Neural cell (in vitro differentiated cells): ENCODE measurements around the gene PWWP2B. TPM values are rescaled to one million over a fixed set of nuclear protein-coding genes. Genes with fewer than 3 reads are reported as not detected.

Experiments
- H2AFZ ChIP-seq: fragments of 200-600, 300-800 bp; sonication (generic), shearing (Covaris generic); 2 replicates; pipeline ENCODE4 v1.6.0; 2014; ENCODE audit warnings: low read depth, mild to moderate bottlenecking, antibody characterized with exemption, low read length, moderate library complexity
- H3F3A ChIP-seq: fragments of 200-600 bp; shearing (Covaris generic); 2 replicates; pipeline ENCODE4 v1.6.1; 2016; ENCODE audit warnings: mild to moderate bottlenecking, moderate library complexity, mixed read lengths, antibody characterized with exemption, low read length; ENCODE audit not compliant: insufficient read depth, poor library complexity, severe bottlenecking
- H3K27ac ChIP-seq: fragments of 200-600, 300-800 bp; sonication (generic), shearing (Covaris generic); 2 replicates; pipeline ENCODE4 v1.5.1; 2014; ENCODE audit warnings: mild to moderate bottlenecking, low read length, moderate library complexity
- H3K27me3 ChIP-seq: fragments of 300-800, 200-600 bp; sonication (generic), shearing (Covaris generic); 2 replicates; pipeline ENCODE4 v1.6.0; 2014; ENCODE audit warnings: mild to moderate bottlenecking, low read depth, low read length, moderate library complexity; ENCODE audit not compliant: insufficient read depth
- H3K36me3 ChIP-seq: fragments of 300-800, 200-600 bp; sonication (generic), shearing (Covaris generic); 2 replicates; pipeline ENCODE4 v1.5.1; 2014; ENCODE audit warnings: mild to moderate bottlenecking, antibody characterized with exemption, low read length, moderate library complexity; ENCODE audit not compliant: insufficient read depth
- H3K4me2 ChIP-seq: fragments of 300-800, 200-600 bp; sonication (generic), shearing (Covaris generic); 2 replicates; pipeline ENCODE4 v1.6.0; 2014; ENCODE audit warnings: mild to moderate bottlenecking, low read length
- H3K4me3 ChIP-seq: fragments of 300-800, 200-600 bp; sonication (generic), shearing (Covaris generic); 2 replicates; pipeline ENCODE4 v1.5.1; 2014; ENCODE audit warnings: mild to moderate bottlenecking, low read length, moderate library complexity
- H3K79me2 ChIP-seq: fragments of 200-600 bp; shearing (Covaris generic); replicated peaks from 2 replicates; pipeline ENCODE4 v1.6.0; 2014; ENCODE audit warnings: mild to moderate bottlenecking, low read length, moderate library complexity; ENCODE audit not compliant: insufficient read depth
- H3K9ac ChIP-seq: fragments of 300-800, 200-600 bp; sonication (generic), shearing (Covaris generic); 2 replicates; pipeline ENCODE4 v1.6.1; 2016; ENCODE audit warnings: mild to moderate bottlenecking, low read length, mixed read lengths
- H3K9me2 ChIP-seq: fragments of 200-600 bp; shearing (Covaris generic); 2 replicates; pipeline ENCODE4 v1.6.1; 2016; ENCODE audit warnings: mild to moderate bottlenecking, low read length, mixed read lengths; ENCODE audit not compliant: insufficient read depth
- H3K9me3 ChIP-seq: fragments of 200-600, 300-800 bp; sonication (generic), shearing (Covaris generic); 2 replicates; pipeline ENCODE4 v1.6.1; 2016; ENCODE audit warnings: mild to moderate bottlenecking, mixed run types, low read length, moderate library complexity, mixed read lengths
- H4K20me1 ChIP-seq: fragments of 200-600 bp; shearing (Covaris generic); 2 replicates; pipeline ENCODE4 v1.6.1; 2016; ENCODE audit warnings: mild to moderate bottlenecking, mixed run types; ENCODE audit not compliant: insufficient read depth
- CTCF ChIP-seq: fragments of 450-650 bp; IDR thresholded peaks from 2 replicates; pipeline ENCODE4 v1.5.1; 2014; ENCODE audit warnings: antibody characterized with exemption, mild to moderate bottlenecking, moderate library complexity; ENCODE audit not compliant: poor library complexity, severe bottlenecking
- EP300 ChIP-seq: fragments of 450-650 bp; conservative IDR thresholded peaks from 2 replicates; pipeline ENCODE4 v1.6.1; 2014; ENCODE audit warnings: antibody characterized with exemption, mild to moderate bottlenecking, moderate library complexity; ENCODE audit not compliant: poor library complexity, severe bottlenecking
- EZH2 ChIP-seq: fragments of 200-600, 300-800 bp; shearing (Covaris generic), sonication (generic); IDR thresholded peaks from 2 replicates; pipeline ENCODE4 v1.6.1; 2014; ENCODE audit warnings: antibody characterized with exemption, low read length, borderline replicate concordance, mild to moderate bottlenecking; ENCODE audit not compliant: insufficient read depth, poor library complexity, severe bottlenecking
- MXI1 ChIP-seq: fragments of 450-650 bp; conservative IDR thresholded peaks from 2 replicates; pipeline ENCODE4 v1.6.1; 2014; ENCODE audit warnings: antibody characterized with exemption, mild to moderate bottlenecking; ENCODE audit not compliant: poor library complexity, severe bottlenecking
- POLR2AphosphoS5 ChIP-seq: IDR thresholded peaks from 2 replicates; pipeline ENCODE4 v1.6.1; 2012
- RAD21 ChIP-seq: fragments of 450-650 bp; conservative IDR thresholded peaks from 2 replicates; pipeline ENCODE4 v1.6.1; 2014; ENCODE audit warnings: antibody characterized with exemption, mild to moderate bottlenecking, moderate library complexity
- REST ChIP-seq: IDR thresholded peaks from 2 replicates; pipeline ENCODE4 v1.6.1; 2012; ENCODE audit warnings: borderline replicate concordance
- SMC3 ChIP-seq: fragments of 450-650 bp; conservative IDR thresholded peaks from 2 replicates; pipeline ENCODE4 v1.6.1; 2014; ENCODE audit warnings: antibody characterized with exemption, mild to moderate bottlenecking, moderate library complexity; ENCODE audit not compliant: poor library complexity
- TAF1 ChIP-seq: IDR thresholded peaks from 2 replicates; pipeline ENCODE4 v1.6.1; 2012; ENCODE audit warnings: low read depth
- polyA plus RNA-seq: library from polyadenylated mRNA; depleted of rRNA; stranded (reverse); fragments of >200 nt; gene quantifications from 2 replicates; pipeline ENCODE4 v1.2.3, GENCODE V29; 2014

The PWWP2B gene
- polyA plus RNA-seq, 1 donor from 2014 or later: 13.0 TPM

- no peaks in the 10 kb centered on the region for H3K9me2 ChIP-seq
- no peak overlapping the region for H2AFZ ChIP-seq
- no peak overlapping the region for H3K4me3 ChIP-seq
- H3K27me3 ChIP-seq: no peaks in the 10 kb centered on the region
- no peaks in the 10 kb centered on the region for H3K36me3 ChIP-seq
- no peaks in the 10 kb centered on the region for H3K79me2 ChIP-seq
- no peaks in the 10 kb centered on the region for H4K20me1 ChIP-seq
- no peaks in the 10 kb centered on the region for H3K9me3 ChIP-seq
- no peak overlapping the region for H3K4me2 ChIP-seq
- no peaks in the 10 kb centered on the region for H3F3A ChIP-seq
- no peak for TF ChIP-seq SMC3
- no peak for TF ChIP-seq POLR2AphosphoS5
- TF ChIP-seq RAD21: no peak
- no peak for TF ChIP-seq REST
- no peak for TF ChIP-seq EZH2
- TF ChIP-seq CTCF: no peak
- no peak for TF ChIP-seq MXI1
- no peak for TF ChIP-seq EP300
- TF ChIP-seq TAF1: no peak
- H3K27ac ChIP-seq: no peak overlapping the region
- H3K9ac ChIP-seq: no peak overlapping the region
Measured at GRCh38 chr10:132390921-132391675, 5.9 kb upstream of the PWWP2B start.

- Histone ChIP-seq H3K79me2 (no peaks in the 10 kb centered on the region), H3K9me2 (no peaks in the 10 kb centered on the region), H2AFZ (no peak overlapping the region), H3K27ac (no peak overlapping the region), H3K4me3 (no peak overlapping the region), H3F3A (no peaks in the 10 kb centered on the region), H3K4me2 (no peak overlapping the region), H3K36me3 (no peaks in the 10 kb centered on the region), H4K20me1 (no peaks in the 10 kb centered on the region), H3K27me3 (no peaks in the 10 kb centered on the region), H3K9me3 (no peaks in the 10 kb centered on the region), H3K9ac (no peak overlapping the region)
- TF ChIP-seq EZH2: no peak
- TF ChIP-seq MXI1: no peak
- no peak for TF ChIP-seq POLR2AphosphoS5
- TF ChIP-seq SMC3: no peak
- no peak for TF ChIP-seq REST
- TF ChIP-seq RAD21: no peak
- TF ChIP-seq CTCF: no peak
- no peak for TF ChIP-seq TAF1
- TF ChIP-seq EP300: no peak
Measured at GRCh38 chr10:132391676-132392020, 5.4 kb upstream of the PWWP2B start.
